ENCODE data around the gene SDK1. TPM values are rescaled to one million over a fixed set of nuclear protein-coding genes. Genes with fewer than 3 reads are reported as not detected.

SDK1 gene, protein sequence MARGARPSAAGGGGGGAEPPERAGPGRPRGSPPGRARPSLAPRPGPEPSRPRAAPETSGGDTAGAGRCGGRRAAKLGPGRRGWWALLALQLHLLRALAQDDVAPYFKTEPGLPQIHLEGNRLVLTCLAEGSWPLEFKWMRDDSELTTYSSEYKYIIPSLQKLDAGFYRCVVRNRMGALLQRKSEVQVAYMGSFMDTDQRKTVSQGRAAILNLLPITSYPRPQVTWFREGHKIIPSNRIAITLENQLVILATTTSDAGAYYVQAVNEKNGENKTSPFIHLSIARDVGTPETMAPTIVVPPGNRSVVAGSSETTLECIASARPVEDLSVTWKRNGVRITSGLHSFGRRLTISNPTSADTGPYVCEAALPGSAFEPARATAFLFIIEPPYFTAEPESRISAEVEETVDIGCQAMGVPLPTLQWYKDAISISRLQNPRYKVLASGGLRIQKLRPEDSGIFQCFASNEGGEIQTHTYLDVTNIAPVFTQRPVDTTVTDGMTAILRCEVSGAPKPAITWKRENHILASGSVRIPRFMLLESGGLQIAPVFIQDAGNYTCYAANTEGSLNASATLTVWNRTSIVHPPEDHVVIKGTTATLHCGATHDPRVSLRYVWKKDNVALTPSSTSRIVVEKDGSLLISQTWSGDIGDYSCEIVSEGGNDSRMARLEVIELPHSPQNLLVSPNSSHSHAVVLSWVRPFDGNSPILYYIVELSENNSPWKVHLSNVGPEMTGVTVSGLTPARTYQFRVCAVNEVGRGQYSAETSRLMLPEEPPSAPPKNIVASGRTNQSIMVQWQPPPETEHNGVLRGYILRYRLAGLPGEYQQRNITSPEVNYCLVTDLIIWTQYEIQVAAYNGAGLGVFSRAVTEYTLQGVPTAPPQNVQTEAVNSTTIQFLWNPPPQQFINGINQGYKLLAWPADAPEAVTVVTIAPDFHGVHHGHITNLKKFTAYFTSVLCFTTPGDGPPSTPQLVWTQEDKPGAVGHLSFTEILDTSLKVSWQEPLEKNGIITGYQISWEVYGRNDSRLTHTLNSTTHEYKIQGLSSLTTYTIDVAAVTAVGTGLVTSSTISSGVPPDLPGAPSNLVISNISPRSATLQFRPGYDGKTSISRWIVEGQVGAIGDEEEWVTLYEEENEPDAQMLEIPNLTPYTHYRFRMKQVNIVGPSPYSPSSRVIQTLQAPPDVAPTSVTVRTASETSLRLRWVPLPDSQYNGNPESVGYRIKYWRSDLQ (N-terminal part only)
- total RNA-seq: 1 to 10 TPM; 2.0 to 9.3 (median 3.8) TPM

DNA sequence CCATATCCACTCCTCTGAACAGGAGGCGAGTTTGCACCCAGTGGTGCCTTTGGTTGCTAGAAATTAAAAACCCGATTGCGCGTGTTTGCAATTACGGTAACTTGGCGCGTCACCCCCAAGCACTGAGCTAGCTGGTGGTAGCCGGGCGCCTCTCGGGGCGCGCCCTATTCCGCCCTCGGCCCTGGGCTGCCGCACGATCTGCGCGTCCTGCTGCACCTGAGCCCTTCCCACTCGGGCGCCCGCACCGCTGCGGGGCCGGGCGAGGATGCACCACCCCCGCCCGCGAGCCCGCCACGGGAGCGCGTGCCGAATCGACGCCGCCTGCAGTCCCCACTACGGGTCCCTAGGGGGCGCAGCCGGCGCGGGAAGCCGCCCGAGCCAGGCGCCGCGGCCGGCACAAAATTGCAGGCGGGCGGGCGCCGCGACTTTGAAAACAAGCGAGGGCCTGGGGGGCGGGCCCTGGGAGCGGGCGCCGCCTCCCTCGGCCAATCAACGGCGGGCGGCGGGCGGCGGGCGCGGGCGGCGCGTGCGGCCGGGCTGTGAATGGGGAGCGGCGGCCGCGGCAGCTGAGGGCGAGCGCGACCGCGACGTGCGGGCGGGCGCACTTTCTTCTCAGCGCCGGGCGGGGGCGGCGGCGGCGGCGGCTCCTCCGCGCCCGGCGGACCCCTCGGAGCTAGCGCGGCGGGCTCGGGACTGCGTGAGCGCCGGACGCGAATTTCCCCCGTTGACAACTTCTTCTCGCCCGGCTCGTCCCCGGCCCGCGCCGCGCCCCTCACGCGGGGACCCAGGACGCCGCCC lies at the start of gene SDK1:
Gene SDK1 (plus strand): TSS at position 602 of the 798 bp plus-strand sequence. CDS start 335 bp downstream, outside the sequence.
- peak in 2 of 4 donors; percentile 27 to 42 for TF ChIP-seq POLR2A (IDR thresholded peaks at IDR 0.05)
- TF ChIP-seq, protein P1, sequence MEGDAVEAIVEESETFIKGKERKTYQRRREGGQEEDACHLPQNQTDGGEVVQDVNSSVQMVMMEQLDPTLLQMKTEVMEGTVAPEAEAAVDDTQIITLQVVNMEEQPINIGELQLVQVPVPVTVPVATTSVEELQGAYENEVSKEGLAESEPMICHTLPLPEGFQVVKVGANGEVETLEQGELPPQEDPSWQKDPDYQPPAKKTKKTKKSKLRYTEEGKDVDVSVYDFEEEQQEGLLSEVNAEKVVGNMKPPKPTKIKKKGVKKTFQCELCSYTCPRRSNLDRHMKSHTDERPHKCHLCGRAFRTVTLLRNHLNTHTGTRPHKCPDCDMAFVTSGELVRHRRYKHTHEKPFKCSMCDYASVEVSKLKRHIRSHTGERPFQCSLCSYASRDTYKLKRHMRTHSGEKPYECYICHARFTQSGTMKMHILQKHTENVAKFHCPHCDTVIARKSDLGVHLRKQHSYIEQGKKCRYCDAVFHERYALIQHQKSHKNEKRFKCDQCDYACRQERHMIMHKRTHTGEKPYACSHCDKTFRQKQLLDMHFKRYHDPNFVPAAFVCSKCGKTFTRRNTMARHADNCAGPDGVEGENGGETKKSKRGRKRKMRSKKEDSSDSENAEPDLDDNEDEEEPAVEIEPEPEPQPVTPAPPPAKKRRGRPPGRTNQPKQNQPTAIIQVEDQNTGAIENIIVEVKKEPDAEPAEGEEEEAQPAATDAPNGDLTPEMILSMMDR (IDR thresholded peaks at IDR 0.05): peak; percentile 80 to 98 (median 98)
- Histone ChIP-seq H3K27me3 (peaks cover 0 to 35% (median 5%) of the 10 kb centered on the region in 4 donors), H3K36me3 (no peaks in the 10 kb centered on the region), H3K4me3 (peak within 1 kb of the TSS; percentile 36 to 79 (median 60)), H3K27ac (peak within 1 kb of the TSS; percentile 49 to 79 (median 65)), H3K9me3 (no peaks in the 10 kb centered on the region), H3K4me1 (peaks cover 7 to 23% (median 14%) of the 10 kb centered on the region in 3 donors)
- WGBS, 2 donors: 2 to 3% methylated on average over 12 to 16 of the region's 119 CpGs
- DNase-seq: peak; percentile 40
- intact Hi-C loops (cut with DNase I): loop anchor here (10.0 kb wide), 1 partner anchor 594 kb away; no protein-coding TSS in a partner anchor

DNA sequence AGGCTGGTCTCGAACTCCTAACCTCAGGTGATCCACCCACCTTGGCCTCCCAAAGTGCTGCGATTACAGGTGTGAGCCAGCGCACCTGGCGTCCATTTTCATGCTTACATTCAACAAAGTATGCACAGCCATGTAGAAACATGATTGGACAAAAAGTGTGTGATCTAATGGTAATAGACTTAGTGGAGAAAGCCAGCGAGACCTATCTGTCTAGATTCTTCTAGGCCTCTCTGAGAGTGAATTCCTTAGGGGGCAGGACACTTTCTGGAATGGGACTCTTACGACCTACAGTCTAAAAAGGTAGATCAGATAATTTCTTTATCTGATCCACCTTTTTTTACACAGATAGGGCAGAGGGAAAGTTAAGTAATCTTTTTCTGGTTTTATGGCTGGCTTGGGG lies 46.3 kb upstream of the SDK1 start:
- no peak for TF ChIP-seq POLR2A (IDR thresholded peaks at IDR 0.05)
- TF ChIP-seq, protein P1 (IDR thresholded peaks at IDR 0.05): no peak
- Histone ChIP-seq H3K9me3 (no peaks in the 10 kb centered on the region), H3K27ac (no peak overlapping the region), H3K4me1 (no peaks in the 10 kb centered on the region), H3K36me3 (no peaks in the 10 kb centered on the region), H3K4me3 (no peak overlapping the region), H3K27me3 (peaks cover 0 to 18% (median 0%) of the 10 kb centered on the region in 4 donors)
- intact Hi-C loops (cut with DNase I): no loop called here
- WGBS, 2 donors: 84 to 93% methylated on average over 6 of the region's 6 CpGs
- no peak for DNase-seq

DNA sequence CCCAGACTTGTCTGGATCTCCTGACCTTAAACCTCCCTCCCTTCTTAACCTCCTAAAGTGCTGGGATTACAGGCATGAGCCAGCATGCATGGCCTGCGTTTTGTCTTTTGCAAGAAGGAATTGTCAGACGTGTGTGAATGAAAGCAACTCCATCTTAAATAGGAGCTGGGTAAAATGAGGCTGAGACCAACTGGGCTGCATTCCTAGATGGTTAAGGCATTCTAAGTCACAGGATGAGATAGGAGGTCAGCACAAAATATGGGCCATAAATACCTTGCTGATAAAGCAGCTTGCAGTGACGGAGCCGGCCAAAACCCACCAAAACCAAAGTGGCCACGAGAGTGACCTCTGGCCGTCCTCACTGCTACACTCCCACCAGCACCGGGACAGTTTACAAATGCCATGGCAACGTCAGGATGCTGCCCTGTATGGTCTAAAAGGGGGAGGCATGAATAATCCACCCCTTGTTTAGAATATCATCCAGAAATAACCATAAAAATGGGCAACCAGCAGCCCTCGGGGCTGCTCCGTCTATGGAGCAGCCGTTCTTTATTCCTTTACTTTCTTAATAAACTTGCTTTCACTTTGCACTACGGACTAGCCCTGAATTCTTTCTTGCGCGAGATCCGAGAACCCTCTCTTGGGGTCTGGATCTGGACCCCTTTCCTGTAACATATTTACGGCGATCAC lies 41.2 kb upstream of the SDK1 start:
- Histone ChIP-seq H3K9me3 (no peaks in the 10 kb centered on the region), H3K36me3 (no peaks in the 10 kb centered on the region), H3K27me3 (peaks cover 0 to 11% (median 0%) of the 10 kb centered on the region in 4 donors), H3K4me3 (peak overlapping the region; percentile 23 to 58 (median 40)), H3K4me1 (no peaks in the 10 kb centered on the region), H3K27ac (peak overlapping the region; percentile 11 to 67 (median 34))
- 58 to 59% methylated on average over 15 to 16 of the region's 17 CpGs for WGBS, 2 donors
- TF ChIP-seq, protein P1 (IDR thresholded peaks at IDR 0.05): no peak
- TF ChIP-seq POLR2A (IDR thresholded peaks at IDR 0.05): no peak
- DNase-seq: no peak
- intact Hi-C loops (cut with DNase I): no loop called here

DNA sequence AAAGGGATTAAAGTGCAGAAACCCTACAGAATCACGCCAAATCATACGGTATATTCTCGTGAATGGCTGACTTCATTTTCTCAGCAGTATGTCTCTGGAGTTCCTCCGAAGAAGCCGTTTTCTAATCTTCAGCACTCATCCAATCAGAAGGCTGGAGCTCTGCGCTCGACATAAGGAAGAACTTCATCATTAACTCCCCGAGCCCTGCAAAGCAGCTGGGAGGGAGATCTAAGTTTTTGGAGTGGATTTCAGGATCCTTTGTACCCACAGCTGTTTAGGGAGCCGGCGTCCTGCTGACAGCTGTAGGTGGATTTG lies 40.7 kb upstream of the SDK1 start:
- peak overlapping the region; percentile 23 to 58 (median 40) for H3K4me3 ChIP-seq
- peaks cover 0 to 13% (median 0%) of the 10 kb centered on the region in 4 donors for H3K27me3 ChIP-seq
- H3K27ac ChIP-seq: peak overlapping the region; percentile 11 to 67 (median 34)
- H3K36me3 ChIP-seq: no peaks in the 10 kb centered on the region
- intact Hi-C loops (cut with DNase I): no loop called here
- no peak for DNase-seq
- no peak for TF ChIP-seq POLR2A (IDR thresholded peaks at IDR 0.05)
- TF ChIP-seq, protein P1 (IDR thresholded peaks at IDR 0.05): no peak
- WGBS, 2 donors: 63 to 64% methylated on average over 10 of the region's 10 CpGs
- H3K9me3 ChIP-seq: no peaks in the 10 kb centered on the region
- no peaks in the 10 kb centered on the region for H3K4me1 ChIP-seq
